Muscle layer of colon (tissue), 2 donors: Measurements from ENCODE around the gene ACTN1.

ENCODE experiments used
- H3K27ac ChIP-seq: one replicate; pipeline ENCODE4 v1.7.0; 2013; ENCODE audit warnings: low read depth, mild to moderate bottlenecking, low read length, moderate library complexity
- H3K27me3 ChIP-seq, 2 donors: one replicate each; pipeline ENCODE4 v1.7.0; 2013; ENCODE audit warnings: low read length in 2 of 2, mild to moderate bottlenecking in 2 of 2; ENCODE audit not compliant: insufficient read depth in 2 of 2, control insufficient read depth in 1 of 2
- H3K36me3 ChIP-seq: one replicate; pipeline ENCODE4 v1.7.0; 2013; ENCODE audit warnings: mild to moderate bottlenecking, low read length; ENCODE audit not compliant: insufficient read depth
- H3K4me1 ChIP-seq: one replicate; pipeline ENCODE4 v1.7.0; 2013; ENCODE audit warnings: mild to moderate bottlenecking, low read length; ENCODE audit not compliant: insufficient read depth
- H3K4me3 ChIP-seq, 2 donors: one replicate each; pipeline ENCODE4 v1.7.0; 2013; ENCODE audit warnings: low read length in 2 of 2, low read depth in 1 of 2, mild to moderate bottlenecking in 1 of 2, moderate library complexity in 1 of 2
- H3K9ac ChIP-seq: one replicate; pipeline ENCODE4 v1.7.0; 2013; ENCODE audit warnings: low read length
- H3K9me3 ChIP-seq: one replicate; pipeline ENCODE4 v1.7.0; 2013; ENCODE audit warnings: mild to moderate bottlenecking, low read length
- donor health status: abdominal sarcoma.
- donor health status: Adenocarcinoma of cecum.

Gene ACTN1

DNA sequence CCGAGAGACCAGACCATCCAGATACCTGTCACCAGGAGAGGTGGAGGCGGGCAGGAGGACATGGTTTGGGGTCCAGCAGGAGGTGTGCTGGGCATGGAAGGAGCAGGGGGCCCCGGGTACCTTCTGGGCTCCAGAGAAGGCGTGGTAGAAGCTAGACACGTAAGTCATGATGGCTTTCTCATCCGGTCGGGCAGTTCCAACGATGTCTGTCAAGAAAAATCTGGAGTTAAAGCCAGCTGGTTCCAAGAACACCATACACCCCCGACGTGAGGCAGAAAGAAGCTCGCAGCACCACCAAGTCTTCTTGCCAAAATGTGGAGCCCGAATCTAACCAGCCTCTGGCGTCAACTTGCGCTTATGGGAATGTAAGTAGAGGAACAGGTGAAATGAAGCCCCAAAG is 76.7 kb downstream of the ACTN1 start:
- peak overlapping the region; percentile 20 for H3K9ac ChIP-seq
- peak overlapping the region; percentile 74 for H3K27ac ChIP-seq
- no peak overlapping the region for H3K4me3 ChIP-seq
- peaks cover 83% of the 10 kb centered on the region for H3K4me1 ChIP-seq
- H3K36me3 ChIP-seq: peaks cover 85% of the 10 kb centered on the region
- H3K9me3 ChIP-seq: no peaks in the 10 kb centered on the region
- H3K27me3 ChIP-seq: no peaks in the 10 kb centered on the region

DNA sequence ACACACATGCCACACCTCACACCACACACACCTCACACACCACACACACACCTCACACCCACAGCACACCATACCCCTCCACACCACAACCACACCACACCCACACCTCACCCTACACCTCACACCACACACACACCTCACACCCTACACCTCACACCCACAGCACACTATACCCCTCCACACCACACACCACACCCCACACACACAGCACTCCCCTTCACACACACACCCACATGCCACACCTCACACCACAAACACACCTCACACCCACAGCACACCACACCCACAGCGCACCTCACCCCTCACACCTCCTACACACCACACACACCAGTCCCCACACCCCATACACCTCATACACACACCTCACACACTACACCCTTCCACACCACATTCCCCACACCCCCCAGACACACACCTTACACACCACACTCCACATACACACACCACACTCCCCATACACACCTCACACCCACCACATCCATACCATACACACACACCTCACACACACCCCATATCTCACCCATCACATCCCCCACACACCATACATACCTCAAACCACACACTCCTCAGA is 80.0 kb downstream of the ACTN1 start:
- Histone ChIP-seq H3K4me1 (peaks cover 83% of the 10 kb centered on the region), H3K9me3 (no peaks in the 10 kb centered on the region), H3K4me3 (no peak overlapping the region), H3K36me3 (peaks cover 77% of the 10 kb centered on the region), H3K27ac (peak overlapping the region; percentile 65), H3K9ac (peak overlapping the region; percentile 32), H3K27me3 (no peaks in the 10 kb centered on the region)

DNA sequence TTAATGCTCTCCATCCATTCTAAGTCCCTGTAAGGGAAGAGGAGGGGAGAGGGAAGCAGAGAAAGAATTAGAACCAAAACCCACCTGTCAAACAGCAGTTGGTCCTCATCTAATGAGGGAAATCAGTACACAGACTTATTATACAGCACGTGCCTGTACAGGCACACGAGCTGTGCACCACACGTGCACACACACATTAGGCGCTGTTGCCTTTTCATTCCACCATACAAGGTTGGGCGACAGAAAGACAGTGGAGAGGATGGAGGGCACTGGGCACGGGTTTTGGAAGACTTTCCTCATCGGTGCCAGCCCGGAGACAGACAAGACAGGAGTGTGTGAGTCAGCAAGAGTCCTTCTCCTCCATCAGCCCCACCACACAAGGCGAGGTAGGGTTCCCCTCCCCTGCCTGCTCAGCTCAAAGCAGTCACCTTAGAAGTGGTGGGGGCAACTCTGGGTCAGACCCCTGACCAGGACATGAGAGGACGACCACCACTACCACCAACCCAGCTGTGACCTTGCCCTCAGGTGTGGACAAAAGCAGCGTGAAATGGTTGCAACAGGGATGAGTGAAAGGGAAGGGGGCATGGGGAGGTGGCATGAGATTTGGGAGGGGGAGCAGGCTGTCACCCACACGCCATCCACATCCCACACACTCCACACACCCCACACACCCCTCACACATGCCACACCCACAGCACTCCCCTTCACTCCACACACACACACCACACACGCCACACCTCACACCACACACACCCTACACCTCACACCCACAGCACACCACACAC is 80.7 kb downstream of the ACTN1 start:
- peaks cover 76% of the 10 kb centered on the region for H3K36me3 ChIP-seq
- H3K27ac ChIP-seq: peak overlapping the region; percentile 71
- H3K9me3 ChIP-seq: no peaks in the 10 kb centered on the region
- no peaks in the 10 kb centered on the region for H3K27me3 ChIP-seq
- no peak overlapping the region for H3K4me3 ChIP-seq
- H3K4me1 ChIP-seq: peaks cover 88% of the 10 kb centered on the region
- H3K9ac ChIP-seq: peak overlapping the region; percentile 32

DNA sequence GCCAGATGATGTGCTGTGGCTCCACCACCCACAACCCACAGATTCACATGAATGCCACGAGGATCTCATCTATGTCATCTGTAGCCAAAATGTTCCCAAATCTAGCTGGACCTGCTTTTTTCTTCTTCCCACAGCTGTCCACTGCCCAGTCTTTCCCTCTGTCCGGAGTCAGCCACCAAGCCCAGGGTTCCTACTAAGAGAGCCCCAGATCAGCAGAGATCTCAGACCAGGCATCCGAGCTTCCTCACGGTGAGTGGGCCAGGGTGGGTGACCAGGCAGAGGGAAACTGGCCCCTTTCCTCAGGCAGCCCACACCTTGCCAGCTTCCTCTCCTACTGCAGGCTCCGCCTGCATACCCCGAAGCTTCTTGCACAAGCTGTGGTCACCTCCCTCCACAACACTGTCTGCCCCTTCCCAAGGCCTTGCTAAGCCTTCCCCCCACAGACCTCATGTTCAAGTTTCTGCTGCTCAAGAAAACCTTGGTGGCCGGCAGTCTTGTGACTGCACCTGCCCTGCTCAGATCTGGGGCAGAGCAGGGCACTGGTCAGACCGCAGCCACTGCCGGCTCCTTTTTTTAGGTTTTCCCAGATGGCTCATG is 81.4 kb downstream of the ACTN1 start:
- no peak overlapping the region for H3K4me3 ChIP-seq
- H3K4me1 ChIP-seq: peaks cover 86% of the 10 kb centered on the region
- peak overlapping the region; percentile 71 for H3K27ac ChIP-seq
- H3K36me3 ChIP-seq: peaks cover 81% of the 10 kb centered on the region
- no peaks in the 10 kb centered on the region for H3K9me3 ChIP-seq
- no peak overlapping the region for H3K9ac ChIP-seq
- H3K27me3 ChIP-seq: no peaks in the 10 kb centered on the region

DNA sequence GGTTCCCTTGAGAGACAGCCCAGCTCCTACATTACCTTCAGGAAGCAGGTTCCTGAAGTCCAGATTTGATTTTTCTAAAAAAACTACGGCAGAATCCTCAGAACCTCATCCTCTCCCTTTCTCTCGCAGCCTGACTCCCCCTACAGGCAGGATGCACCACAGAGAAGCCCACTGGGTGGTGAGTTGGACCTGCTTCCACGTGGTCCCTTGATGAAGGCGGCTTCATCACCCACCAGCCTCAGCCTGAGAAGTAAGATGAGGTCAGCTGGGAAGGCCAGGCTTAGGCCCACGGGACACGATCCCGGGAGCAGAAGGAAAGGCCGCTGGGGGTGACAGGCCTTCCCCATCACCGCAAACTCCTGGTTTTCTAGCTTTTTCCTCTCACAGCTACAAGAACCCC is 83.0 kb downstream of the ACTN1 start:
- Histone ChIP-seq H3K27me3 (no peaks in the 10 kb centered on the region), H3K9ac (no peak overlapping the region), H3K4me1 (peaks cover 71% of the 10 kb centered on the region), H3K4me3 (no peak overlapping the region), H3K36me3 (peaks cover 83% of the 10 kb centered on the region), H3K9me3 (no peaks in the 10 kb centered on the region), H3K27ac (peak overlapping the region; percentile 59)

DNA sequence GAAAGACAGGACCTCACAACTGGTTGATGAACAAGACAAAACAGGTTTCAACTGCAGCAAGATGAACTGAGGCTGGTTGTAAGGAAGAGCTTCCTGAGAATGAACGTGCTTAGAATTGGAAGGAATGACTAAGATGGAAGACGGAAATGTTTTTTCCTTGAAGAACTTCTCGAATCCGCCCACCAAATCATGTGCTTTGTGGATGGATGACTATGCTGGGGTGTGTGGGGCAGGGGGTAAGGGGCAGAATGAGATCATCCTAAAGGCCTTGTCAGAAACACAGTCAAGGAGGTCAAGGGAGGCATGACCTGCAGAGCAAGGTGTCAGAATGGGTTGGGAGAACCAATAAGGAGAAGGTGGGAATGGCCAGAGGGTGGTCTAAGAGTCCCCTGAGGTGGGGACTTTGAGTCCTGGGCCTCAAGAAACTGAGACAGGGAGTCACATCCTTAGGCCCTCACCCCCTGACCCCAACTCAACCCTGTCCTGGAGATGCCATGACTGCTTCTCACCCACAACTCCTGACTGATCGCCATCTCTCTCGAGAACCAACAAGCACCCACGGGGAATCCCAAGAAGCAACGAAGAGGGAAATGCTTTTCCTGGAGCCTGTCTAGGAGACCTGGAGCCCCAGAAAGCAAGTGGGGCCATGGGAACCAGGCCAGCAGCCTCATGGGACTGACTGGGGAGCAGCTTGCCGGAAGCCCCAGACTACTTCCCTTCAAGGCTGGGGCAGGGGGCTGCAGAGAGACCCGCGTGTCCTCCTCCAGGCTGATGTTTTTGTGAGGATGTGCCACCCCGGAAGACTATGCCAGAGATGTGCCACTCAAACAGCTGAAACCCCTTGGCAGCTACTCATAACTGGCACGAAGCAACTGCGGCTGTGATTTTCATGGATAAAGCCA is 84.0 kb downstream of the ACTN1 start:
- peaks cover 85% of the 10 kb centered on the region for H3K36me3 ChIP-seq
- H3K27ac ChIP-seq: peak overlapping the region; percentile 81

DNA sequence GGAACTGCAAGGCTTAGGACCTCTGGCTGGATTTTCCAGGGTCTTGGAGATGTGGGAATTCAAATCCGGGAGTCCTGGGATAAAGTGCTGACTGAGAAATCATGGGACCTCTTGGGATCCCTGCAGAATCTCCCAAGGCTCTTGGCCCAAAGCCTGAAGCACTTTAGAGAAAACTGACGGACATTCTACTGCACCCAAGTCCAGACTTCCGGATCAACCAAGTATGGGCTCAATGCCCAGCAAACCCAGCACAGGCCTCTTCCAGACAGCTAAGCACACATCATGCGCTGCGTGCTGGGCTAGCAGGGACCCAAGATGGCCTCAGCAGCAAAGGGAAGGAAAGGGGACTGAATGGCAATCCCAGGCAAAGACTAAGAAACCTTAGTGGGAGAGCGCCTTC is 85.0 kb downstream of the ACTN1 start:
- peak overlapping the region; percentile 40 for H3K9ac ChIP-seq
- H3K27ac ChIP-seq: peak overlapping the region; percentile 81
- peaks cover 85% of the 10 kb centered on the region for H3K36me3 ChIP-seq
- no peak overlapping the region for H3K4me3 ChIP-seq
- no peaks in the 10 kb centered on the region for H3K27me3 ChIP-seq
- H3K4me1 ChIP-seq: peaks cover 59% of the 10 kb centered on the region
- no peaks in the 10 kb centered on the region for H3K9me3 ChIP-seq

More for the DNA sequence above, 84.0 kb downstream of the ACTN1 start:
- H3K9ac ChIP-seq: no peak overlapping the region
- no peaks in the 10 kb centered on the region for H3K27me3 ChIP-seq
- H3K4me3 ChIP-seq: no peak overlapping the region
- no peaks in the 10 kb centered on the region for H3K9me3 ChIP-seq
- H3K4me1 ChIP-seq: peaks cover 60% of the 10 kb centered on the region

DNA sequence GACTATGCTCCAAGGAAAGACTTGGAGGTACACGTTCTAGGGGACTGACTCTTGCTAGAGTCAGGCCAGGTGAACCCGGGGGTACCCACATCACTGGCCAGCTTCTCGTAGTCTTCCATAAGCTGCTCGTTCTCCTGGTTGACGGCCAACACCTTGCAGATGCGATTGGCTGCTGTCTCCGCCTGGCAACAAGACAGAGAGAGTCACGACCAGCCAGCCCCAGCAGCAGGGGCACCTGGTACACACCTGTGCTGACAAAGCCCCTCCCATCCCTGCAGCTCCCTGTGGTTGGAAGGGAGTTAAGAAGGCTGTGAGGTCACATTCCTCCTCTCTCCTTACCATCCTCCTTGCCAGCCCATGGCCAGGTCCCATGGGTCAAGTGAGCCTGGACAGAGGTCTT is 85.5 kb downstream of the ACTN1 start:
- Histone ChIP-seq H3K27ac (peak overlapping the region; percentile 81), H3K9me3 (no peaks in the 10 kb centered on the region), H3K9ac (peak overlapping the region; percentile 40), H3K27me3 (no peaks in the 10 kb centered on the region), H3K4me1 (peaks cover 59% of the 10 kb centered on the region), H3K4me3 (no peak overlapping the region), H3K36me3 (peaks cover 85% of the 10 kb centered on the region)

DNA sequence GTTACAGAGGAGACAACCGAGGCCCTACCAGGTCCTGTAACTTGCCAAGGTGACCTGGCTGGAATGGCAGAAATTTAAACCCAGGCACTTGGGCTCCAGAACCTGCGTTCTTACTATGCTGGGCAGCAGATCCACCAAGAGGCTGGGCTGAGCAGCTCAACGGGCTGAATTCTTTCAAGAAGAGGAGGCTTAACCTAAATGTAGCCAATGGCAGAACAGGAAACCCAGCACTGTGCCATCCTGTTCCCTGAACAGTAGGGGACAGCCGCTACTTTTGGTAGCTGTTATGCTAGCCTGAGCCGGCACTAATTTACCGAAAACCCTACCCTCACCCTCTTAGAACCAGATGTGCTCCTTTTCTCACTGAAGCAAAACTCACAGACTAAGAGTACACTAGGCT is 86.1 kb downstream of the ACTN1 start:
- H3K9me3 ChIP-seq: no peaks in the 10 kb centered on the region
- no peak overlapping the region for H3K4me3 ChIP-seq
- peaks cover 56% of the 10 kb centered on the region for H3K4me1 ChIP-seq
- H3K36me3 ChIP-seq: peaks cover 85% of the 10 kb centered on the region
- no peak overlapping the region for H3K9ac ChIP-seq
- H3K27ac ChIP-seq: peak overlapping the region; percentile 81
- H3K27me3 ChIP-seq: no peaks in the 10 kb centered on the region

DNA sequence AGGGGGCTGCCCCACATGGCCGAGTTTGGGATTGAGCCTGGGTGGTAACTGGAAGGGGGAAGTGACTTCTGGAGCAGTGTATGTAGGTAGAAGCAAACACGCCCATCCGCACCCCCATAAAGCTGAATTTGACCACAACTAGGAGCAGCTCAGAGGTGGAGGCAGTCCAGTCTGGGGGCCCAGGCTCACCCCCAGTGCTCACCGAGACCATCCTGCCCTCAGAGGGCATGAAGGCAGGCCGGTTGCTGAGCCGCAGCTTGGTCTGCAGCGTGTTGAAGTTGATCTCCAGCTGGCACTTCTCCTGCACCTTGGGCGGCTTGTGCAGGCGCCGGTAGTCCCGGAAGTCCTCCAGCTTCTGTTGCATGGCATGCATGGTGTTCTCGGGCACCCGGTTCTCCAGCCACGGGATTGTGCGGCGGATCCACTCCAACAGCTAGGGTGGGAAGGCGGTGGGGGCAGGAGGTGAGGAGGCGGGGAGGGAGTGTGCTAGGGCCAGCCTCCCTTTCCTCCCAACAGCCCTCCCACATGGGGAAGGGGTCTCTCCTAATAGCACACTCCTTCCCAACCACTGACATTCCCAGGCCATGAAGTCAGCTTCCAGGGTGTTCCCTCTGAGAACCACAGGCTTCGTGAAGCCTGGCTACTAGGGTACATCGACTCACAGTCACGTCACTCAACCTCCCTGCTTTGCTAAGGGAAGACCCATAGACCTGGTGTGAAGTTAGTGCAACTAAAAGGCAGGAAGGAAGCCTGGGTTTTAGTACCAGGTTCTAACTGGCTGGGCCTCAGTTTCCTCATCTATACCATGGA is 87.0 kb downstream of the ACTN1 start:
- H3K36me3 ChIP-seq: peaks cover 78% of the 10 kb centered on the region
- peaks cover 51% of the 10 kb centered on the region for H3K4me1 ChIP-seq
- H3K4me3 ChIP-seq: no peak overlapping the region
- peak overlapping the region; percentile 49 for H3K27ac ChIP-seq
- H3K9ac ChIP-seq: no peak overlapping the region
- no peaks in the 10 kb centered on the region for H3K9me3 ChIP-seq
- no peaks in the 10 kb centered on the region for H3K27me3 ChIP-seq
